Measurements from ENCODE around the gene PCDH9.
"Not testable (repeated sequence)": the region's sequence is repeated elsewhere in the genome, so short reads cannot be mapped to it uniquely, and the experiment has no call there.

Gene PCDH9

GRCh38 chr13:67119481-67119894, 110.6 kb downstream of the PCDH9 start:
- peak; percentile 66 for DNase-seq

- peak; percentile 89 for DNase-seq
Measured at GRCh38 chr13:67118277-67118676, 111.9 kb downstream of the PCDH9 start.

GRCh38 chr13:67117010-67117550, 113.1 kb downstream of the PCDH9 start:
- no peak for DNase-seq

GRCh38 chr13:67107979-67108378, 122.2 kb downstream of the PCDH9 start:
- no peak for DNase-seq

- DNase-seq = no peak
Measured at GRCh38 chr13:67106502-67107057, 123.6 kb downstream of the PCDH9 start.

GRCh38 chr13:67101730-67102467, 128.2 kb downstream of the PCDH9 start:
- no peak for DNase-seq

- no peak for DNase-seq
Measured at GRCh38 chr13:67100730-67101129, 129.4 kb downstream of the PCDH9 start.

- DNase-seq = no peak
Measured at GRCh38 chr13:67099494-67099893, 130.6 kb downstream of the PCDH9 start.

- DNase-seq = no peak
Measured at GRCh38 chr13:67097892-67098452, 132.2 kb downstream of the PCDH9 start.

- DNase-seq = not testable (repeated sequence)
Measured at GRCh38 chr13:67096893-67097292, 133.2 kb downstream of the PCDH9 start.

- no peak for DNase-seq
Measured at GRCh38 chr13:67096418-67096817, 133.7 kb downstream of the PCDH9 start.

- DNase-seq = no peak
Measured at GRCh38 chr13:67095621-67096020, 134.5 kb downstream of the PCDH9 start.

- DNase-seq = no peak
Measured at GRCh38 chr13:67094952-67095351, 135.2 kb downstream of the PCDH9 start.

GRCh38 chr13:67094078-67094477, 136.1 kb downstream of the PCDH9 start:
- DNase-seq = no peak

GRCh38 chr13:67091603-67092002, 138.5 kb downstream of the PCDH9 start:
- no peak for DNase-seq

- no peak for DNase-seq
Measured at GRCh38 chr13:67090856-67091255, 139.3 kb downstream of the PCDH9 start.

GRCh38 chr13:67087527-67087926, 142.6 kb downstream of the PCDH9 start:
- no peak for DNase-seq

GRCh38 chr13:67086260-67086659, 143.9 kb downstream of the PCDH9 start:
- DNase-seq = no peak

- DNase-seq = no peak
Measured at GRCh38 chr13:67084066-67084465, 146.1 kb downstream of the PCDH9 start.

GRCh38 chr13:67083519-67083918, 146.6 kb downstream of the PCDH9 start:
- DNase-seq = no peak

GRCh38 chr13:67080351-67080750, 149.8 kb downstream of the PCDH9 start:
- DNase-seq = no peak

GRCh38 chr13:67078062-67078461, 152.1 kb downstream of the PCDH9 start:
- no peak for DNase-seq

- no peak for DNase-seq
Measured at GRCh38 chr13:67077132-67077531, 153.0 kb downstream of the PCDH9 start.

- DNase-seq = no peak
Measured at GRCh38 chr13:67076378-67076777, 153.8 kb downstream of the PCDH9 start.

Measured in NCI-H1694 treated with DMSO at 0.1 percent for 48 hours (cell line).